ENCODE measurements around the gene ARSI.
A peak's percentile ranks its signal among the peaks of the same experiment; 100 is the strongest.

ARSI gene

DNA sequence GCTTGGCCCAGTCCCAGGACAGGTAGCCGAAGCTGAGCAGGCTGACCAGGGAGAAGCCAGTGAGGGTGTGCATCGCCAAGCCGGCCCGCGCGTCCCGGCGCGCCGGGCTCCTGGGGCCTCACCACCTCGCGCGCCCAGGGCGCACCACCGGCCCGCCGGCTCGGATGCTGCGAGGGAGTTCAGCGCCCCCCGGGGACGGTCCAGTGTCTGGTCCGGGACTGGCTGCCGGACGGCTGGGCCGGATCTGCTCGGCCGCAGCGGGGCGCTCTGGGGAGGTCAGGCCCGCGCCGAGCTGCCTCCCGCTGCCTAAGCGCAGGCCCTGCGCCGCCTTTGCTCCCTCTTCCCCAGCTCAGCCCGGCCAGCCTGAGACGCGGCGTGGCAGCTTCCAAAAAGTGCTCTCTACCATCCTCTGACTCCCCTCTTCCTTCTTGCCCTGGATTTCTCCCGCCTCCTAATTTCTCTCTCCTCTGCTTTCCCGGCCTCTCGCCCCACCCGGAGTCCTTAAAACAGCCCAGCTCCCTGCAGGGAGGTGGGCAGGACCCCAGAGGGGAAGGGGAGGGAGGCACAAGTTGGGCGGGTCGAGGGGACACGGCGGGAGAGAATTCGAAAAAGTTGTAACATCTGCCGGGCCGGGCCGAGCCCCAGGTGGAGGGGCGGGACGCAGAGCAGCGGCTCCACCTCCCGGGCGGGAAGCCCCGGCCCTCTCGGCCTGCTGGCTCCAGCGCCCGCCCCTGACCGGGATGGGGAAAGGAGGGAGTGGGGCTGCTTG, at the start of gene ARSI:
Gene ARSI (minus strand): TSS at position 605 of the 769 bp plus-strand sequence. CDS start 532 bp downstream, at position 73.
- DNase-seq = no peak

DNA sequence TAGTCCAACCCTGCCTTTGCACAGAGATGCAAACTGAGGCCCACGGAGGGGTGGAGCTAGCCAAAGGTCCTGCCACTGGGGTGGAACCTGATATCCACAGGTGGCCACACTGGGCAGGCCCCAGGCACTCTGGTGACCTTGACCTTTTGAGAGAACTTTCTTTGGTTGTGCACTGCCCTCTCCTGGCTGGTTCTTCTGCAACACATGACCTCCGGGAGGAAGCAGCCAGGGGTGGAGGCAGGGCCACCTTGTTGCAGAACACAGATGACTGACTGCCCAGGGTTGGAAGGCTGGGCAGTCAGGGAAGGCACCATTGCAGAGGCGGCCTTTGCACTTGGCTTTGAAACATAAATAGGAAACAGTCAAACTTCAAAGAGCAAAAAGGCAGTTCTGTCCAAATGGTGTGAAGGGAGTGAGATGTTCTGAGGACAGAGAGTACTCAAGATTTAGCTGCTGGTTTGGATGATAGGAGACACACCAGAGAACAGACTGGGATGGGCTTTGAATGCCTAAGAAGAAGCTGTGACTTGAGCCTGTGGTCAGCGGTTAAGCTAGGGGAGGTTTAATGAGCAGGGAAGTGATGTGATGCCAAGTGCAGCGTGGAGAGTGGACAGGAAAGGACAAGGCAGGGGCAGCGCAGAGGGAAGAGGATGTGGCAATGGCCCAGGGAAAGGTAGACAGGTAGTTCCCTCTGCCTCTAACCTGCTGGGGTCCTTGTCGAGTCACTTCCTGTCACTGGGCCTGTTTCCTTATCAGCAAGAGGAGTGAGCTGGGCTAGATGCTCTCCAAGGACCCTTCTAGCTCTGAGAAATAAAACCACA, 48.0 kb upstream of the ARSI start:
- peak; percentile 54 for DNase-seq

DNA sequence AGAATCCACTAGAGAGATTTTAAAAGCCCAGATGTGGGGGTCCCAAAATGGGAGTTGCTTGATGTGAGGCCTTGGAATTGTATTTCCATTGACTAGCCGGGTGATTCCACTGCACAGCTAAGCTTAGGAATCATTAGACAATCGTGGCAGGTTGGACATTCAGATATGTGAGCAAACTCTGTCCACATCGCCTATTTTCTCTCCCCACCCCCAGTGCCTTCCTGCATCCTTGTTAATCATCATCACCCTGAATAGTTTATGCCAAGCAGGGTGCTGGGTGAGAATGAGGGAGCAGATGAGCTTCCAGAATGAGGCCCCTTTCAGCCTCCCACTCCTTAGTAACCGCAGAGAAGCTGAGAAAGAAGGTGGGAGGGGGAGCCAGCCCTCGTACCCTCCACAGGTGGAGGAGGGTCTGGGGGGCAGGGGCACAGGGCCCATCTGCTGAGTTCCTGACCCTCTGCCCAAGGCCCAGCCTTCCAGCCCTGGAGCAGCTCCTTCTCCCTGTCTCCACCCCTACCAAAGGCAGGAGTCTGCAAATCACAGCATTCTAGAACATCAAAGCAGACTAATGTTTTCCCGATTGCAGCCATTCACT, 47.1 kb upstream of the ARSI start:
- no peak for DNase-seq

DNA sequence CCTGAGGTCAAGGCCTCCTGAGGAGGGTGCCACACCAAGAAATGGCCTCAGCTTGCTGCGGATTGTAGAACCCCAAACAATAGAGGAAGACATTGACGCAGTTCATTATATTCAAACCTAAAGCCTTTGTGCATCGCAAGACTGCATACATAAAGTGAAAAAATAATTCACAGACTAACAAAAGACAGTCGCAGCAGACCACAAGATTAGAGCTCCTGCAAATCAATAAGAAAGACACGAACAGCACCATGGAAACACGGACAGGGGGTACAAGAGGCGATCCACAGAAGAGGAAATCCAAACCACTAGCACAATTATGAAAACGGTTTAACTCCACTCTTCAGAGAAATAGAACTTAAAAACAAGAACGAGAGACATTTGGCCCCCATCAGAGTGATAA, 44.7 kb upstream of the ARSI start:
- no peak for DNase-seq

DNA sequence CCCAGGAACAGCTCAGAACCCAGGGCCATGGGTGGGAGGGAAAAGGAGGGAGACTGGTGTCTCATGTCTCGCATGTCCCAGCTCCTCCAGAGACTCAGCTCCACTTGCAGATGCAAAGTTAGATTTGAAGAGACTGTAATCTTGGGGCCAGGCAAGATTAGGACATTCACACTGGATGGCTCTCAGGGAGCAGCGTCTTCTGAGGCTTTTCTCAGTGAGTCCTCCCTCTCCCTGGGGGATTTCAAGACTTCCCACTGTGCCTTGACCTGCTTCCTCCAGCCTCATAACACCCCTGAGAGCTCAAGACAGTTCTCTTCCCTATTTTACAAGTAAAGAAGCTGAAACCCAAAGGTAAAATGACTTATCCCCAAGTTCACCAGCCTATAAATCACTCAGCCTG, 44.3 kb upstream of the ARSI start:
- no peak for DNase-seq

DNA sequence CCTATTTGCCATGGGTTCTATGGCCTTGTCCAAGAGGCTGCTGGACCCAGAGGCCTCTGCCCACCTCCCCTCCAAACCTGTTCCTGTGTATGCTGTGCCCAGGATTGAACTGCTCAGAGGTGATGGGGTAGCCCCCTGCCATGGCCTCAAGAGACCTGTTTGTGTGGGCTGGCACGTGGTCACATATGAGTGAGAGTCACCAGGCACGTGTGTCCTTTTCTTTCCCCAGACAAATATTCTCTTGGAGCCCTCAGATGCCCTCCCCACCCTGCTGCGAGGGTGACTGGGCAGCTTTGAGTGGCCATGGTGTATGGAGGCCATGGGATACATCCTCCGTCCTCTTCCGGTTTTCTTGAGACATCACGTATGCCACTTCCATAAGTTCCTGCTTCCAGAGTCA, 43.9 kb upstream of the ARSI start:
- no peak for DNase-seq

DNA sequence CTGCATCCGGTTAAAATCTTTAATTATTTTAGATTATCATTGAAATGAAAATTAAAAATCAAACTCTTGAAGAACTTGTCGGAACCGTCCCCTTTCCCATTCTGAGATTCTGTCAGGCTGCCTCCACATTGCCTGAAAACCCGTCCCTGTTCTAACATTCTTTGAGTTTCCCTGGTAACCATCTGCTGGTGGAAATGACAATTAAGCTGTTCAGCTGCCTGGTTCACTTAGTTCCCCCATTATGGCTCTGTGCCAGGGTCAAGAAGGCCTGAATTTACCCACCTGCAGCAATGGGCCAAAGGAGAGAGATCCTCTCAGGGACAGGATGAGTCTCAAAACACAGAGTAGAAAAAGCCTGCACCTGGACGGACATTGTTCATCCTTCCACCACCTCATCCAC, 43.0 kb upstream of the ARSI start:
- DNase-seq = no peak

DNA sequence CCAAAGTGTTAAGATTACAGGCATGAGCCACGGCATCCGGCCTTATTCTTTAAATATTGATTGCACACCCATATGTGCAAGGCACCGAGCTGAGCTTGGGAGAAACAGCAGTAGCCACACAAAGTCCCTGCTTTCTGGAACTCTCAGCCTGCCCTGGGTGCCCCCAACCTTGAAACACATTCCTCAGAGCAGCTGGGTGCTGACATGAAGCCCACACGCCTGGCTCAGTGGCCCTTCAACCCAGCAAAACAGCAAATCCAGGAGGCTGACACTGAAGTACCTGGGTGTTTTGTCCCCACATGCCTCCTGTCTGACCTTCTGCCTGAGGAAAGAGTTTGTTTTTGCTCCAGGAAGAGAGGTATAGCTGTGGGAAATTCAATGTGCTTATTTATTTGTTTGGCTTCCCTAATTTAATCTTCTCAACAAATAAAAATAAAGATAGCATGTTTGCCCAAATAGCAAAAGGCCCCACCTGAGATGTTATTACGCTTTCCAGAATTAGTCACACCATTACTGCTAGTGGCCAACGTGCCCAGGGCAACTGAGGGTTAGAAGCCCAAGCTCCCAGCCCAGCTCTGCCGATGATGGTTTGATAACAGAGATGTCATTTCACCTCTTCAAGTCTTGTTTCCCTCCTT, 41.4 kb upstream of the ARSI start:
- DNase-seq = no peak

DNA sequence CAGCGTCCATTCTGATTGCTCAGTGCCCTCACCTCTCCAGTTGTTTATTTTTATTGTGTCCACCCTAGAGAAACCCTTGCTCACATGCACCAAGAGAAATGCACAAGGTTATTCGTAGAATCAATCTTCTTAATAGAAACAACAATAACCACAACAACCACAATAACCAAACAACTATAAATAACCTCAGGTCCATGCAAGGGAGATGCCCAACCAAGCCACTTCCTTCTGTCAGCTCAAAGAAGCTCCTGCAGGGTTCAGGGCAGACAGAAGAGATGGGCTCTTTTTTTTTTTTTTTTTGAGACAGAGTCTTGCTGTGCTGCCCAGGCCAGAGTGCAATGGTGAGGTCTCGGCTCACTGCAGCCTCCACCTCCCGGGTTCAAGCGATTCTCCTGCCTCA, 39.9 kb upstream of the ARSI start:
- no peak for DNase-seq

DNA sequence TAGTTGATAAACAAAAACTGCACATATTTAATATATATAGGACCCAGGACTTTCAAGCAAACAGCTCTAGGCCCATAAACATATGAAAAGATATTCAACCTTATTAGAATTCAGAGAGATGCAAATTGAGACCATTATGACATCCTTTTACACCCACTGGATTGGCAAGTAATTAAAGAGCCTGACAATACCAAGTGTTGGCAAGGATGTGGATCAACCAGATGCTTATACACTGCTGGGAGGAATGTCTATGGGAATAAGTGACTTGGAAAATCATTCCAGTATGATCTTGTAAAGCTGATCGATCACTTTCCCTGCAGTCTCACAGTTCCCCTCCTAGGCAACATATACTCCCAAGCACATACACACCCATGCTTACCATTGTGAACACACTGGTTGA, 39.3 kb upstream of the ARSI start:
- DNase-seq = no peak

DNA sequence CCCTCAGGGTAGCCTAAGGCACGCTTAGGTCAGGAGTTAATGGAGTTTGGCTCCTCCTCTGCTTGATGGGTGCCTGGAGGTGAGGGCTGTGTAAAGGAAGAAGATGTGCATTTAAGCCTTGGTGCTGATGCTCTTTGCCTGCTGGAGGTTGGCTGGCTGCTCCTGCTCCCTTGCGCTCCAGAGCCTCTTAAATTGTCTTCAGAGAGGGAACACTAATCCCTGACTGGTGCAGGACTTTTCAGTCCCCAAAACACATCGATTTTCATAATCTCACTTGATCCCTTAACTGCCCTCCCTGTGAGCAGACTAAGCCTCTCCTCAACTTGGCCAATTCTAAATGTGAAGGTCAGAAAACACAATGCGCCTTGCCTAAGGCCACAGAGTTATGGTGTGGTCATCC, 38.6 kb upstream of the ARSI start:
- no peak for DNase-seq

DNA sequence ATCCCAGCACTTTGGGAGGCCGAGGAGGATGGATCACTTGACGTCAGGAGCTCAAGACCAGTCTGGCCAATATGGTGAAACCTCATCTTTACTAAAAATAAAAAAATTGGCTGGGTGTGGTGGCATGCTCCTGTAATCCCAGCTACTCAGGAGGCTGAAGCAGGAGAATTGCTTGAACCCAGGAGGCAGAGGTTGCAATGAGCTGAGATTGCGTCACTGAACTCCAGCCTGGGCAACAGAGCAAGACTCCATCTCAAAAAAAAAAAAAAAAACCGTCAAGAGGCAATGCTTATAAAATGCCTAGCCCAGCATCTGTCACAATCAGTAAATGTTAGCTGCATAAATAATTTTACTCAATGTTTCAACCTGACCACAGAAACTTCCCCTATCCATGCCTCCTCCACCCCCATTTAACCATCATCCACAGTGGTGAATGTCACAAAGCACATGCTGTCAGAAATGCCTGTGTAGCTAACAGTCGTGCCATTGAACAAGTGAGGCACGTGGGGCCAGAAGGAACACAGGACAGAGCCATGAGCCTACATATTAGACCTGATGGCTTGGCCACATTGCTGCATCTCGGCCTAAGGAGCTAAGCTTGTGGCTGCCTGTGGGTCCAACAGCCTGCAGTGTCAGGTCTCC, 38.0 kb upstream of the ARSI start:
- no peak for DNase-seq

DNA sequence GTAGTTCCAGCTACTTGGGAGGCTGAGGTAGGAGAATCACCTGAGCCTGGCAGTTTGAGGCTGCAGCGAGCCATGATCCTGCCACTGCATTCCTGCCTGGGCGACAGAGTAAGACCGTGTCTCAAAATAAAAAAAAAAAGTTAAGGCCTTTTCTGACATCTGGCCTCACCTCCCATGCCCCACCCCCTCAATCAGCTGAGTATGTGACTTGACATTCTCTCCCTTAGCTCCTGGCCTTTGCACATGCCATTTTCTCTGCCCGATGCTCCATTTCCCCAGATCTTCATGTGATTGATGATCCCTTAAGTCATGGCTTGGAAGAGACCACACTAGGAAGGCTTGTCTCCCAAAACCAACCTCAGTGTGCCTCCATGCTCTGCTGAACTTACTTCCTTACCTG, 37.1 kb upstream of the ARSI start:
- DNase-seq = no peak

DNA sequence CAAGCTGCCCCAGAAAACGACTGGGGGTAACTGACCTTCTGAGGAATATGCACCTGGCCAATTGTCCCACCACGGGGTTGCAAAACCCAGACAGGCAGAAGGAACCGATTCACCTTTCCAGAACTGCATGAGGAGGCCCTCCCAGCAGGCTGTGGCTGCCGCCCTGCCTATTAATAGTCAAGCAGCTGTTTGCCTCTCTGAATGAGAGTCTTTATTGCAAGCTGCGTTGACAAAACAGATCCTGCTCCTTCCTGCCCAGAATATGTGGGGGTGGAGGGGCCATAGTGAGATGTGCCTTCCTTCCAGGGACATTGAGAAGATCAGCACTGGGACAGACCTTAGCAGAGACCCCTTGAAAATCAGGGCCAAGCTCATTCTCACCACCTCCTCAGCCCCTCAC, 36.5 kb upstream of the ARSI start:
- no peak for DNase-seq

DNA sequence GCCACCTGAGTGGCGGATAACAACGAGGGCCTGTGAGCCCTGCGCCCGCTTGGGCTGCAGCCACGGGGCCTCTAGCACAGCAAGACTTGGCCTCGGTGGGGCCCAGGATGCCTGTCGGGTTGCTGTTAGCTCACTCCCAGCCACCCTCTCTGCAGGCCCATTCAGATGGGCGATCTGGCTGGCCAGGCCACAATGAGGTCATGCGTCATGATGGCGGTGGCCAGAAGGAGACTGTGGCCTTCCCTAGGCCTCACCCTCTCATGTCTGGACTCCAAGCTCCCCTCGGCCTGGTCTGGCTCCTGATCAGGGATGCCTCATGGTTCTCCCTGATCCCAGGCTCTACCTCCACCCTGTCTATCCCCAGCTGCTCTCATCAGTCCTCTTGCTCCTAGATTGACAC, 35.8 kb upstream of the ARSI start:
- no peak for DNase-seq

DNA sequence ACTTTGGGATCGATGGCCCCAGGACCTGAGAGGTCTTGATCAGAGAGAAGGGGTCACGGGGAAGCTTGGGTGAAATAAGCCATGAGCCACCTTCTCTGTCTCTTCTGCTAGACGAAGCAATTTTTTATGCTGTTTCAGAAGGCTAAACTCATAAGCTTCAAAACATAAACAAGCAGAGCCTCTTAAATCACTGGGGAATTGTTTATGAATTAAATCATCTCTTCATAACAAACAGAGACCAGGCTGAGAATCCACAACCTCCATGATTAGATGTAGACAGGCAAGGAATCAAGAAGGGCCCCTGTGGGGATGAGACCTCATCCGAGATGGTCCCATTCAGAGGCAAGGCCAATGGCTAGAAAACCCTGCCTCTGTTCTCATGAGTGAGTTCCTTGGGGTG, 33.1 kb upstream of the ARSI start:
- no peak for DNase-seq

DNA sequence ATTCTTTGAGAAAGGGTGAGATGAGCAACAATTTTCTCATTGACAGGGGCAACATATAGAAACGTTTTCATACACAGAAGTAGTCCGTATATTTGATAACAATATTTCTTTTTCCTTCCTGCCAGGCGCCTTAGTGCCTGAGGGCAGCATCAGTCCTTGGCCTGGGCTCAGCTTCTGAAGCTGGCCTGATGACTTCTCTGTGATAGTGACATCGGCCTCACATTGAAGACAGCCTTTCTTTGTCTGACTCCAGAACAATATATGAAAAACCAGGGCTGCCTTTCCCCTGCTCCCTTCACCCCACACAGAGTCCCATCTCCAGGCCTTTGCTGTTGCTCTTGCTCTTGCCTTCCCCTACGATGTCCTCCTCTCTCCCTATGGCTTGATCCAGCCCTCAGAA, 30.7 kb upstream of the ARSI start:
- no peak for DNase-seq

DNA sequence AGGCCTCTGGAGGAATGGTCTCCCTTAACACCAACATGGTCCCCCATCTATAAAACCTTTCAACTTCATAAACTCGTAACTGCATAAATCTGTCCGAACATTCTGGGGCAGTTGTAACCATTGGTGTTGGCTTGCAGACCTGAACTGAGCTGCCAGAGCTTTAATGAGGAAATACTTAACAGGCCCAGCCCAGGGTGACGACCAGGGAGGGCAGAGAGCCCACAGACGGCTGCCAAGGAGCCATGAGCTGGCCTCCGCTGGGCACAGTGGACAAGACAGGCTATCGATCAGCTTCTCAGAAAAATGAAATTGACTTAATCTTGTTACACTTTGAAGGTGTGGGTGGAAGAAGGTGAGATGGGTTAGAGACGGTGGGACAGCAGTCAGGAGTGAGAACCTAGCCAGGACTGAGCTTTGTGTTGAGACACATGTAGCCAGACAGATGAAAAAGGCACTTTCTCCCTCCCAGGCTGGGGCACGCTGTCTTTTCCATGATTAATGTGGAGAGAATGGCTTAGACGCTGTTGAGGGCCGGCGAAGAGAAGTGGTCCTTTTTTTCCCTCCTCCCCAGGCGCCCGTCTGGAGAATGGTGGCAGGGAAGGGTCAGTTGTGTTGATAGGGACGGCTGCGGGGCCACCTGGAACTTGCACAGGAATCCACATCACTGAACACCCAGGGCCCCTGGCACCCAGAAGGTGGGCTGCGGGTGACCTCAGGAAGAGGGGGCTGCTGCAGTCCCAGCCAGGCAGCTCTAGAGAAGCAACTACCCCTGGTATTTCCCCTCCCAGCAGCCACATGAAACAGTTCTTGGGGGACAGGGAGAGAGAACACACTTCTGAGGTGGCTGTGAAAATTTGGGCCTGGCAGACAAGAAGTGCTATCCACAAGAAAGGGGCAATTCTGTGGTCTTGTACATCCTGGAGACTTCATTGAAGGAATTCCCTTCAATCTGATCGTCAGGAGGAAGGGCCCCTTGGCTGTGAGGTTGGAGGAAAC, 27.5 kb upstream of the ARSI start:
- DNase-seq = no peak

DNA sequence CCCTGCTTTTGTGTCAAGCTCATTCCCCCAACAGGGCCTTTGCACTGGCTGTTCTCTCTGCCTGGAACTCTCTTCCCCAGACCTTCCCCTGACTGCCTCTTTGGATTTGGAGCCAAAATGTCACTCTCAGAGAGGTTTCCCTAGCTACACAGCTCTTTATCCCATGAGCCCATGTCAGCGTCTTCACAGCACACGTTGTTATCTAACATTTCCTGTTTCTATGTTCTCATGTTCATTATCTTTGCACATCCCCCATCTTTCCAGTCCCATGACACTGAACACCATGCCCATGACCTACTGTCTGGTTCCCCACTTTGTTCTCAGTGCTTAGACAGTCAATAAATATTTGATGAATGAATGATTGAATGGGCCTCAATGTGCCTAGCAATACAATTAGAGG, 26.3 kb upstream of the ARSI start:
- DNase-seq = no peak

DNA sequence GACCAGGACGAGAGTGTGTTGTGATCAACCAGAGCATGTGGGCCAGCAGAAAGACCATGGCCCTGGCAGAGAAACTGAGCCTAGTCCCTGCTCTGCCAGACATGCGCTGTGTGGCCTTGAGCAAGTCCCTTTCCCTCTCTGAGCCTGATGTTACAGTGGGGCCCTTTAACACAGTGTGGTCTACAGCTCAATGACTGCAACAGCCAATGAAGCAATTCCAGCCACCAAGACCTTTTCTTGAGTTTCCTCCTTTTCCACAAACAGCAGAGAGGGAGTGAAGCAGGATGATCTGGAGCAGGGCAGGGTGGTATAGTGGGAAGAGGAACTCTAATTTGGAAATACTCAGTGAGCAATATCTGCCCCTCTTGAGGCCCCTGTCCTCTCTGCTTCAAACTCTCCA, 25.8 kb upstream of the ARSI start:
- no peak for DNase-seq

DNA sequence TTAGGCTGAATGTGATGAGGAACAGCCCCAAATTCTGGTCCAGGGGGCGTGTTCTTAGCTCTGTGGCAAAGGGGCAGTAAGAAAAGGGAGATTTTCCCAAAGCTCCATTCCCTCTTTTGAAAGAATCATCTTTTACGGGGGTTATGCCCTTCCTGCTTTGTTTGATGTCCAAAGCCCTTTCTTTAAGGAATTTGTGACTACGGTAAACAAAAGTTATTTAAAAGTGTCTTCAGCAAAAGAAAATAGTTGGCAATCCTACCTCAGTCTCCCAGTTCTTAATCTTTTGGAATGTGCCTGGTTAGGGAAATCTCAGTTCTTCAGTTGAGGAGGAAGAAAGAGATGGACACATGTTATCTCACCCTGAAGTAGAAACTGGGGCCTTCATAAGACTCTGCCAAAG, 24.4 kb upstream of the ARSI start:
- no peak for DNase-seq

DNA sequence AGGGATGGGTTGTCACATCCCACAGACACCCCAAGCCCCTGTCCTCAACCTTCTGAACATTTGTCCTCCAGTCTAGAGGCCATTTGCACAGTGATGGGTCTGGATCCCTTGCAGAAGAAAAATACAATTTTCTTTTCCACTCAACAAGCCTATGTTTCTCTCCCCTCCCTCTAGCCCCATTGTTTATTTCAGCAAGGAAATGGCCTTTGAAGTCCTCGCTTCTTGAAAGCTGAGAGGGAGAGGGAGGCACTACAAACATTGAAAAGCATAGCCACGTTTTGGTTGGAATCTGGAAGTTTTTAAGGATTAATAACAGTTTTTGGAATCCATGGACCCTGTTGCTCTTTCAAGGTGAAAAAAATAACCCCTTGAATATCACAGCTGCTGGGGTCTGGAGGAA, 24.0 kb upstream of the ARSI start:
- no peak for DNase-seq
